Measurements from ENCODE around the gene SMLR1. TPM values are rescaled to one million over a fixed set of nuclear protein-coding genes. Genes with fewer than 3 reads are reported as not detected.

Gene SMLR1
- total RNA-seq, 1 experiment from 2014 or later, result 0.08 TPM

DNA sequence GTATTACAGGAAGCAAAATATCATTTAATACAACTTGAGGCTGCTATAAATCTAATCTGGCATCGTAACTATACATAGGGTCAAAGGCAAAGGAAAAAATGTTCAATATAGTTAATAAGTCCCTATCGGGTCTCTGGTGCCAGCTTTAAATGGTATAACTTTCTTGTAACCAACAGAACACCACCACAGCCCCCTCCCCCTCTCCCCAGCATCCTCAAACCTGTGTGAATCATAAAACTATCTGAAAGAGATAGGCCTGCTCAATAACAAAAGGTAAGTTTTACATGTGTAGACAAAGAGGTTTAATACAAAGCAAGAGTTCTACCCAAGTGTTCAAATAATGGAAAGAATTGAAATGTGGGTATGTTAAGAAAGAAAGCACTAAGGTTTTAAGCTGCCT, 12.2 kb downstream of the SMLR1 start:
- in situ Hi-C loops (cut with HindIII; ENCODE audit: low pct_unique_long_range_greater_than_20kb, low sequenced_read_pairs), result no loop called here
- POLR2A ChIA-PET, result no interaction called here

DNA sequence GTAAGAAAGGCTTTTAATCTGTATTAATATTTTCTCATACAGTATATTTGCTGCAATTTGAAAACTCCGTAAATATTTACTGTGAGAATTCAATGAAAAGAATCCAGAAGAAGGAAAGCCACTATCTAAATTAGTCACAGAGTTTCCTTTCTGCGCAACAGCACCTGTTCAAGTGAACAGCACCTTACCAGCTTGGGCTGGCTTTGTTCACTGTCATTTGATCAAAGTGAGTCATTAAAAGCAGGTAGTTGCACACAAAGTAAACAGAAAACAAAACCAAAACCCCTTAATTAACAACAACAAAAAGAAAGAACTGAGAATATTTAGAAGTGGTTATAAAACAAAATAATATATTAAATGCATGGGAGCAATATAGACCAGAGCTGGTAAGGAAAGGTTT, 12.8 kb downstream of the SMLR1 start:
- H3K4me3 ChIP-seq (ENCODE audit: low read depth in 2 of 2, low read length in 2 of 2), result no peak overlapping the region
- ATAC-seq (no peak), DNase-seq (ENCODE audit: low read depth, low spot score) (no peak)
- no peaks in the 10 kb centered on the region for H3K27me3 ChIP-seq (ENCODE audit: control insufficient read depth, insufficient read depth, low read length)
- H3K36me3 ChIP-seq (ENCODE audit: control insufficient read depth, insufficient read depth, low read length), result no peaks in the 10 kb centered on the region
- intact Hi-C loops (cut with micrococcal nuclease; ENCODE audit: unreplicated experiment) (loop anchor here (5.0 kb wide), 1 partner anchor 518 kb away; no protein-coding TSS in a partner anchor), in situ Hi-C loops (cut with HindIII; ENCODE audit: low pct_unique_long_range_greater_than_20kb, low sequenced_read_pairs) (no loop called here)
- CTCF ChIA-PET, result no interaction called here
- H3K4me1 ChIP-seq (ENCODE audit: control insufficient read depth, insufficient read depth, low read length), result no peaks in the 10 kb centered on the region
- TF ChIP-seq, protein P1, sequence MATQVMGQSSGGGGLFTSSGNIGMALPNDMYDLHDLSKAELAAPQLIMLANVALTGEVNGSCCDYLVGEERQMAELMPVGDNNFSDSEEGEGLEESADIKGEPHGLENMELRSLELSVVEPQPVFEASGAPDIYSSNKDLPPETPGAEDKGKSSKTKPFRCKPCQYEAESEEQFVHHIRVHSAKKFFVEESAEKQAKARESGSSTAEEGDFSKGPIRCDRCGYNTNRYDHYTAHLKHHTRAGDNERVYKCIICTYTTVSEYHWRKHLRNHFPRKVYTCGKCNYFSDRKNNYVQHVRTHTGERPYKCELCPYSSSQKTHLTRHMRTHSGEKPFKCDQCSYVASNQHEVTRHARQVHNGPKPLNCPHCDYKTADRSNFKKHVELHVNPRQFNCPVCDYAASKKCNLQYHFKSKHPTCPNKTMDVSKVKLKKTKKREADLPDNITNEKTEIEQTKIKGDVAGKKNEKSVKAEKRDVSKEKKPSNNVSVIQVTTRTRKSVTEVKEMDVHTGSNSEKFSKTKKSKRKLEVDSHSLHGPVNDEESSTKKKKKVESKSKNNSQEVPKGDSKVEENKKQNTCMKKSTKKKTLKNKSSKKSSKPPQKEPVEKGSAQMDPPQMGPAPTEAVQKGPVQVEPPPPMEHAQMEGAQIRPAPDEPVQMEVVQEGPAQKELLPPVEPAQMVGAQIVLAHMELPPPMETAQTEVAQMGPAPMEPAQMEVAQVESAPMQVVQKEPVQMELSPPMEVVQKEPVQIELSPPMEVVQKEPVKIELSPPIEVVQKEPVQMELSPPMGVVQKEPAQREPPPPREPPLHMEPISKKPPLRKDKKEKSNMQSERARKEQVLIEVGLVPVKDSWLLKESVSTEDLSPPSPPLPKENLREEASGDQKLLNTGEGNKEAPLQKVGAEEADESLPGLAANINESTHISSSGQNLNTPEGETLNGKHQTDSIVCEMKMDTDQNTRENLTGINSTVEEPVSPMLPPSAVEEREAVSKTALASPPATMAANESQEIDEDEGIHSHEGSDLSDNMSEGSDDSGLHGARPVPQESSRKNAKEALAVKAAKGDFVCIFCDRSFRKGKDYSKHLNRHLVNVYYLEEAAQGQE (IDR thresholded peaks at IDR 0.05; ENCODE audit: insufficient read depth in 1 of 2, low read depth in 2 of 2, low read length in 1 of 2), result no peak
- TF ChIP-seq, protein P2, sequence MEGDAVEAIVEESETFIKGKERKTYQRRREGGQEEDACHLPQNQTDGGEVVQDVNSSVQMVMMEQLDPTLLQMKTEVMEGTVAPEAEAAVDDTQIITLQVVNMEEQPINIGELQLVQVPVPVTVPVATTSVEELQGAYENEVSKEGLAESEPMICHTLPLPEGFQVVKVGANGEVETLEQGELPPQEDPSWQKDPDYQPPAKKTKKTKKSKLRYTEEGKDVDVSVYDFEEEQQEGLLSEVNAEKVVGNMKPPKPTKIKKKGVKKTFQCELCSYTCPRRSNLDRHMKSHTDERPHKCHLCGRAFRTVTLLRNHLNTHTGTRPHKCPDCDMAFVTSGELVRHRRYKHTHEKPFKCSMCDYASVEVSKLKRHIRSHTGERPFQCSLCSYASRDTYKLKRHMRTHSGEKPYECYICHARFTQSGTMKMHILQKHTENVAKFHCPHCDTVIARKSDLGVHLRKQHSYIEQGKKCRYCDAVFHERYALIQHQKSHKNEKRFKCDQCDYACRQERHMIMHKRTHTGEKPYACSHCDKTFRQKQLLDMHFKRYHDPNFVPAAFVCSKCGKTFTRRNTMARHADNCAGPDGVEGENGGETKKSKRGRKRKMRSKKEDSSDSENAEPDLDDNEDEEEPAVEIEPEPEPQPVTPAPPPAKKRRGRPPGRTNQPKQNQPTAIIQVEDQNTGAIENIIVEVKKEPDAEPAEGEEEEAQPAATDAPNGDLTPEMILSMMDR (IDR thresholded peaks at IDR 0.05), result no peak
- TF ChIP-seq TCF7L2 (IDR thresholded peaks at IDR 0.05; ENCODE audit: low read depth, low read length), result no peak
- no peak for TF ChIP-seq POLR2AphosphoS5 (IDR thresholded peaks at IDR 0.05; ENCODE audit: low read depth, low read length)
- TF ChIP-seq SIN3A (IDR thresholded peaks at IDR 0.05; ENCODE audit: borderline replicate concordance, insufficient read depth, low read depth, low read length), result no peak
- no peak overlapping the region for H3K27ac ChIP-seq (ENCODE audit: low read length)
- POLR2A ChIA-PET, result no interaction called here
- H3K9me3 ChIP-seq (ENCODE audit: control insufficient read depth, insufficient read depth, low read depth, low read length), result no peaks in the 10 kb centered on the region
- no TSS peak for BruUV-seq (replicated peaks)

More for the DNA sequence above, 12.2 kb downstream of the SMLR1 start:
- Histone ChIP-seq H3K4me3 (ENCODE audit: low read depth in 2 of 2, low read length in 2 of 2) (no peak overlapping the region), H3K4me1 (ENCODE audit: control insufficient read depth, insufficient read depth, low read length) (no peaks in the 10 kb centered on the region), H3K27me3 (ENCODE audit: control insufficient read depth, insufficient read depth, low read length) (no peaks in the 10 kb centered on the region), H3K9me3 (ENCODE audit: control insufficient read depth, insufficient read depth, low read depth, low read length) (no peaks in the 10 kb centered on the region), H3K36me3 (ENCODE audit: control insufficient read depth, insufficient read depth, low read length) (no peaks in the 10 kb centered on the region), H3K27ac (ENCODE audit: low read length) (no peak overlapping the region)
- TF ChIP-seq, protein P2 (IDR thresholded peaks at IDR 0.05), result no peak
- TF ChIP-seq POLR2AphosphoS5 (IDR thresholded peaks at IDR 0.05; ENCODE audit: low read depth, low read length), result no peak
- TF ChIP-seq, protein P1 (IDR thresholded peaks at IDR 0.05; ENCODE audit: insufficient read depth in 1 of 2, low read depth in 2 of 2, low read length in 1 of 2), result no peak
- no peak for TF ChIP-seq SIN3A (IDR thresholded peaks at IDR 0.05; ENCODE audit: borderline replicate concordance, insufficient read depth, low read depth, low read length)
- TF ChIP-seq TCF7L2 (IDR thresholded peaks at IDR 0.05; ENCODE audit: low read depth, low read length), result no peak
- CTCF ChIA-PET, result no interaction called here
- intact Hi-C loops (cut with micrococcal nuclease; ENCODE audit: unreplicated experiment), result no loop called here
- DNase-seq (ENCODE audit: low read depth, low spot score) (no peak), ATAC-seq (no peak)
- no TSS peak for BruUV-seq (replicated peaks)

Data from Panc1 (cell line).